GM18858 (cell line): ENCODE data around the gene SCUBE1.

Source experiments
- ATAC-seq: cut with Tn5 transposase; IDR thresholded peaks from one replicate; pipeline ENCODE4 v1.9.1; 2021; ENCODE audit not compliant: unreplicated experiment

SCUBE1 gene

DNA sequence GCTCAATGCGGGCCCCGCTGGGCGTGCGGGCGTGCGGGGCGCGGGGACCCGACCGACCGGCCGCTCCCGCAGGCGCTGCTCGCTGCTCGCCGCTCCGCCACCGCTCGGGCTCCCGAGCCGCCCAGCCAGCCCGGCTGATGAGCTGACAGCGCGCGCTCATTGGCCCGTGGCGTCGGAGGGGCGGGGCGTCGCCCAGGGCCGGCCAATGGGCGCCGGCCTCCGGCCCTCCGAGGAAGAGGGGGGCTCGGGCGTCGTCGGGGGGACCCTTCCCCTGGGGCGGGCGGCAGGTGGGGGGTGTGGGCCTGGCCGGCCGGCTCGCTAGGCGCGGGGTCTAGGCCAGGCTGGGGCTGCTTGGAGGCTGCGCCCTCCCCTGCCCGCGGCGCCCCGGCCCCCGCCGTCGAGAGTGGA, at the start of gene SCUBE1:
SCUBE1 (minus strand) TSS at position 111 of the 408 bp plus-strand sequence. CDS start 111 bp downstream, outside the sequence.
- ATAC-seq, result no peak

DNA sequence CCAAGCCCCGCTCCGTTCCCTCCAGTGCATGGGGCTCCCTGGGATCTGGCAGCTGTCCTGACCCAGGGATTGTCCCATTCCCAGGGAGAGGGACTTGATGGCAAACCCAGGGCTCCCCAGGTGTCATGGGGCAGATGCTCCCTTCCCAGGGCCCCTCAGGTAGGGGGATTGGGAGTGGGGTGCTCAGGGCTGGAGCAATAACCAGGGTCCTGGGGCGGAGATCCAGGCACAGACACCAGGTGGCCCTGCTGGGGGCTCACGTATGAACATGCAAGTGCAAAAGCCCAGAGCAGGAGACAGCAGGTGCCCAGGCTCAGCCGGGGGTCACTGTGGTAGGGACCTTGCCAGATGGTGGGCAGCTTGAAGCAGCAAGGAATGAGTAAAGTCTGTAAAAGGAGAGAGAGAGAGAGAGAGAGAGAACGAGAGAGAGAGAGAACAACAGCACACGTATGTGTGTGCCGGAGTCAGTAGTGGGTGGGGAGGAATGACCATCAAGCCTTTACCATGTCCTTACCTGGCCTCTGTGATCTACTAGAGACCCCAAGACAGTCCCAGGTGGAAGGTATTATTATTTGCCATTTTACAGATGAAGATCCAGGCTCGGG, 49.3 kb upstream of the SCUBE1 start:
- no peak for ATAC-seq

DNA sequence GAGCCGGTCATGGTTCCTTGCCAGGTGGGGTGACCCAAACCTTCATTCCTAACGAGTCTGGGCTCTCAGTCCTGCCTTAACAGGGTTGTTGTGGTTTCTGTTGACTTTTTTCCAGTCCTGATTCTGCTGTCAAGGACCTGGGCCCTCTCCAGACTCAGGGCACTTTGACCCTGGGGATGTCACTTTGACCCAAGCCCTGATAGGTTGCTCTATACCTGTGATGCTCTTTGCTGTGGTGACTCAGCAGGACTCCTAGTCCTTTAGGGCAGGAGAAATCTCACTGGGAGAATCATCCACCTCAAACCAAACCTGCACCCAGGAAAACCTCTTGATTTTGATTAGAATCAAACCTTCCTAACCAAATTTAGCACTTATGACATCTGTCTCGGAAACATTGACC, 48.1 kb upstream of the SCUBE1 start:
- ATAC-seq, result no peak

DNA sequence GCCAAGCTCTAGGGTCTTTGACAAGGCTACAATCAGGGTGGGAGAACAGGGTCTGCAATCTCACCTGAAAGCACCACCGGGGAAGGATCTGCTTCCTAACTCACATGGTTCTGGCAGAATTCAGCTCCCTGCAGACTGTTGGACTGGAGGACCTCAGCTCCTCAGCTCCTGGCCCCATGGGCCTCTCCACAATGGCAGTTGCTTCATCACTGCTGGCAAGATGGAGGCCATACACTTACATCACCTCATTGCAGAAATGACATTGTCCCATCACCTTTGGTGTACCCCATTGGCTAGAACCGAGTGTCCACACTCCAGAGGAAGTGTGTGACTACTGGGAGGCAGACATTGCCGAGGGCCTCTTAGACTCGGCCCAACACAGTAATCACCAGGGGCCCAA, 47.7 kb upstream of the SCUBE1 start:
- no peak for ATAC-seq

DNA sequence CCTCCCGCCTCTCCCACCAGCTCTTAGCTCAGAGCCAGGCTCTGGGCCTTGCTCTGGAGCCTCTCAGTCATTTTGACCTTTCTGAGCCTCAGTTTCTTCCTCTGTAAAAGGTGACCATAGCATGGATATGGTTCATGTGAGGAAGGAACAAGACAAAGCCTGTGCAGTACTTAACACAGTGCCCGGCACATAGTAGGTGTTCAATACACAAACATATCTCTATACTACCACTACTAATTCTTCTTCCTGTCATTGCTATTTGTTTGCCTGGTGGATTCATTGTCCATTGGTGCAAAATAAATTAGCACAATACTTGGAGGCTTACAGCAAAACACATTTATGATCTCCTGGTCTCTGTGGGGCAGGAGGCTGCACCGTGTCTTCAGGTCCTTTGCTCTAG, 47.0 kb upstream of the SCUBE1 start:
- no peak for ATAC-seq

DNA sequence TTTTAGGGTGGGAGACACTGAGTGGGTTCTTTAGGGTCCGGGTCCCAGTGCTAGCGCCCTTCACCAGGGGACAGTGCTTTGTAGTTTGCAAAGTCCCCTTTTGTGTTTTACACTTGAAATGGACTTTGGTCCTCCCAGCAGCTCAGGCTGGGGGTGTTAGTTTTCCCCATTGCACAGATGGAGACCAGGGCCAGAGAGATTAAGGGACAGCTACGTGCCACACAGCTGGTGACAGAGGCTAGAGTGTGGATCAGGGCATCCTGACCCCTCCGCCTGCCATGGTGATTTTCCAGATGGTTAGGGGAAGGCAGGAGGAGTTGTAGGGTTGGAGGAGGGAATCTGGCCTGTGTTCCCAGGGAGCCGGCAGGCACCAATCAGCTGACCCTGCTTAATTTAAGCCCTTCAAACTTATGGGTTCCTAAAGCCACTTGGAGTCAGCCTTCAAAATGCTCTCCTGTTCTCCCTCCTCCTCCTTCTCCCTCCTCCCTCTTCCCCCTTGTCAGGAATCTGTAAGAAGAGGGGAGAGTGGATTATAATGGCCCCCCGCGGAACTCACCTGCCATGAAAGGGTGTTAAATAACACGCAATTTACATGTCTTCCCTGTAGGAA, 46.2 kb upstream of the SCUBE1 start:
- ATAC-seq, result no peak

DNA sequence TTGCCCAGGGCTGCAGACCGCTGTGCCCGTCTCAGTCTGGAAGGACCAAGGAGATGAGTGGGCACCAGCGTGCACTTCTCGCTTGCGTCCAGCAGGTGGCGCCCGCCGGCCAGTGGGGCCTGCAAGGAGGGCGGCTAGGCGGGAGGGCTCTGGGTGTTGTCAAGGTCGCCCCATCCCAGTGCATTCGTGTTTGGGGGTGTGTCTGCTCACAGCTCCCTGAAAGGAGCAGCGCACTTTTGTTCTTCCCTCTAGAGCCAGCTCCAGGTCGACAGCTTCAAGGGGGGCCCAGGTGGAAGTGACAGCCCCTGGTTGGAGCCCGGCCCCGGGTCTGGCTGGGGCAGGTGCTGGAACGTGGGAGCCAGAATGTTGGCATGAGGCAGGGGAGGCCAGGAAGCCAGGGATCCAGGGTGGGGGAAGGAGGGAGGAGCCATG, 45.3 kb upstream of the SCUBE1 start:
- no peak for ATAC-seq

DNA sequence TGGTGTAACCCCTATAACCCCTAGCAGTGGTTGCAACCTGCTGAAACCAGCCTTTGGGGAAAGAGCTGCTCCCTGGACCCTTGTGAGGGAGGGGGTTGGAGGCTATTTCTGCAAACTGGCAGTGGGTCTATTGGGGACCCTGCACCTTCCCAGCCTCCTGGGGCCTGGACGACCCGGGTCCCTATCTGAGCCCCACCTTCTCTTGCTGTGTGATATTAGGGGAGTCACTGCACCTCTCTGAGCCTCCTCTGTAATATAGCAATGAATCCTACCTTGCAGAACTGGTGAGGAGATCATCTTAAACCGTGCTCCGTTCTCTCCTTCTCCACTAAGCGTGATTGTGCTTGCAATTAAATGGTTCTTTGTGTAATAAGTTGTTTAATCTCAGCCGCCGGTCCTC, 44.6 kb upstream of the SCUBE1 start:
- no peak for ATAC-seq

DNA sequence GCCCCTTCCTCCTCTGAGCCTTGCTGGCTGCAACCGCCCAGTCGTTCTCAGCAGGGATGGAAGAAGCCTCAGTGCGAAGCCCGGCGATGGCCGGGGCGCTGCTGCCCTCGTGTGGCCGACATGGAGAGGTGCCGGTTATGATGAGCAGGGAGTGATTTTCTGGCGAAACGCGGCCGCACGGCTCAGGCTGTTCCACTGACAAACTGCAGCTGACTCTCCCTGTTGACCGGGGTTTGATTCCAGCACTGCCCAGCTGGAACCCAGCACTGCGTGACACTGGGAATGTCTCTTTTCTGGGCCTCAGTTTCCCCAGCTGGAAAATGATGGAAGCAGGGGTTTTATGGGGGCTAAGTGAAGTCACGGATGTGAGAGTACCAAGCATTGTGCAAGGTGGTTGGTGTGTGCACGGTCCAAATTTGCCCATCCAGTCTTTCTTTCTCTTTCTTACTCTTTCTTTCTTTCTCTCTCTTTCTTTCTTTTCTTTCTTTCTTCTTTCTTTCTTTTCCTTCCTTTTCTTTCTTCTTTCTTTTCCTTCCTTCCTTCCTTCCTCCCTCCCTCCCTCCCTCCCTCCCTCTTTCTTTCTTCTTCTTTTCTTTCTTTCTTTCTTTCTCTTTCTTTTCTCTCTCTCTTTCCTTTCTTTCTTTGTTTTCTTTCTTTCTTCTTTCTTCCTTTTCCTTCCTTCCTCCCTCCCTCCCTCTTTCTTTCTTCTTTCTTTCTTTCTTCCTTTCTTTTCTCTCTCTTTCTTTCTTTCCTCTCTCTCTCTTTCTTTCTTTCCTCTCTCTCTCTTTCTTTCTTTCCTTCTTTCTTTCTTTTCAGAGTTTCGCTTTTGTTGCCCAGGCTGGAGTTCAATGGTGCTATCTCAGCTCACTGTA, 42.8 kb upstream of the SCUBE1 start:
- ATAC-seq, result no peak

DNA sequence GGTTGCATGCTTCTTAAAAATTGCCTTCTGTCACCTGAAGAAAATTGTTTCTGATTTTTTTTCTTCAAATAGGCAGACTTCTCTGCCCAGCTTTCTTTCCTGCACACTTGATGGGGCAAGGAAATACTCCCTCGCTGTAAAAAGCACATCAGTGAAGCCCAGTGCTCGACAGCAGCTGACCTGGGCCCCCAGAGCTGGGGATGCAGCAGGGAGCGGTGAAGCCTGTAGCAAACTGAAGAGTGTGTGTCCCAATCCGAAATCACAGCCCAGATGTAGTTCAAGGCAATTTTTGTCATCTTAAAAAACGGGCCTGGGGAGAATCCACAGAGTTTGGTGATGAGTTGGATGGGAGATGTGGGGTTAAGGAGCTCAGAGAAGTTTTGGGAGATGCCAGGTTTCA, 41.7 kb upstream of the SCUBE1 start:
- ATAC-seq, result no peak

DNA sequence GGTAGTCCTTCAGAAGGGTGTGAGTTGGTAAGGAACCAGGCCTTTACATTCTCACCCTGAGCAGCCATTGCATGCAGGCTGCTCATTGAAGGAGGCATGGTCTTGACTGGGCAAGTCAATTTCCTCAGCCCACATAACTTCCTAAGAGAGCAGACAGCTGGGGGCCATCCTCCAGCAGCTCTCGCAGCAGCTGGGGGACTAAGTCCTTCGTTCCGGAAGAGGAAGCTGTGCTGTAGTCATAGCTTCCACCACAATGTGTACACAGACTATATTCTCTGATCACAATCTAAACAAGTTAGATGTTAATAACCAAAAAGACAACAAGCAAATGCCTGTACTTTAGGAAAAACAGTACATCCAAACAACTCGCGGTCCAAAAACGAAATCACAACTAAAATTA, 38.5 kb upstream of the SCUBE1 start:
- ATAC-seq, result no peak

DNA sequence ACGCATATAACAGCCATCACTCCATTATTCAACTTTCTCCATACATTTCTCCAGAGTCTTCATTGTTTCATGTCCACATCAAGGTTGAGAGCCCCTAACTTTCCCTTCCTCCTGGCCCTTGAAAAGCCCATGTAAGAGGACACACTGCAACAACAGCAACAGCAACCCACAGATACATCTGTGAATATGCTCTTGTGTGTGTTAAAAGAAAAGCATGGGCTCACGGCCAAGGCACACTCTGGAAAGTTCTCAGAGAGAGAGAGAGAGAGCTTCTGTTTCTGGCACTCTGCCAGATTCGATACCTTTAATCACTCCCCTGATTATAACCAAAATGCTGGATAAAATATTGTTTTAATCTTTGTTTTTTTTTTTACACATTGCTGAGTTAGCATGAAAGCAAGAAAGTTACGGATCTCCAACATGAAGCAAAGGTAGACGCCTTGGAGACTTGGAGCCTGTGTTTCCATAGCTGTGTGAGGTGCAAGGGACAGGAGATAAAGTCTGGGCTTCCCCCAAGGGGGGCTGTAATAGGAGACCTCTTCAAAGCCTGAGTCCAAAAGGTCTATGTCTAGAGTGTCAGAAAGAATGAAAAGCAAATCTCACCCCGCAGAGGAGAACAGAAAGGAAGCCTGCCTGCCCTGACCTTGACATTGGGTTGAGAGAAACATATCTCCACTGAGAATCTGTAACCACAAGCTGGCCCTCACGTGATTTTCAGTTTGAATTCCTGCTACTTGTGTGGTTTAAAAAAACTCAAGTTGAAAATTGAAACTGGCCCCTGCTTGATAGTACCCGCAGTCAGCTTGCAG, 34.9 kb upstream of the SCUBE1 start:
- peak; percentile 35 for ATAC-seq

DNA sequence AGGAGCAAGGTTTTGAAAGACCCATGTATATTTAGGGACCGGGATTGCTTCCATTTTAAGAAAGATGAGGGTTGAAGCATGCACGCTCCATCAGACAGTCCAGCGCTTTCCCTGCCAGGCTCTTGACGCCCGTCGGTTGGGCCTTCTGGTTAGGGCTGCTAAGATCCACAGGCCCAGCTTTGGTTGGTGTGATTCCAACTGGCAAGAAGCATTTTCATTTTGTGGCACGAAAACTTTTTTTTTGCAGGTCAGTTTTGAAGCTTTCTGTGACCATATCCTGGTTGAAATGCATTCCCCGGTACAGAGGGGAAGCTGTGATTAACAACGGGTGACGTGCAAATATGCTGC, 34.4 kb upstream of the SCUBE1 start:
- ATAC-seq, result no peak

DNA sequence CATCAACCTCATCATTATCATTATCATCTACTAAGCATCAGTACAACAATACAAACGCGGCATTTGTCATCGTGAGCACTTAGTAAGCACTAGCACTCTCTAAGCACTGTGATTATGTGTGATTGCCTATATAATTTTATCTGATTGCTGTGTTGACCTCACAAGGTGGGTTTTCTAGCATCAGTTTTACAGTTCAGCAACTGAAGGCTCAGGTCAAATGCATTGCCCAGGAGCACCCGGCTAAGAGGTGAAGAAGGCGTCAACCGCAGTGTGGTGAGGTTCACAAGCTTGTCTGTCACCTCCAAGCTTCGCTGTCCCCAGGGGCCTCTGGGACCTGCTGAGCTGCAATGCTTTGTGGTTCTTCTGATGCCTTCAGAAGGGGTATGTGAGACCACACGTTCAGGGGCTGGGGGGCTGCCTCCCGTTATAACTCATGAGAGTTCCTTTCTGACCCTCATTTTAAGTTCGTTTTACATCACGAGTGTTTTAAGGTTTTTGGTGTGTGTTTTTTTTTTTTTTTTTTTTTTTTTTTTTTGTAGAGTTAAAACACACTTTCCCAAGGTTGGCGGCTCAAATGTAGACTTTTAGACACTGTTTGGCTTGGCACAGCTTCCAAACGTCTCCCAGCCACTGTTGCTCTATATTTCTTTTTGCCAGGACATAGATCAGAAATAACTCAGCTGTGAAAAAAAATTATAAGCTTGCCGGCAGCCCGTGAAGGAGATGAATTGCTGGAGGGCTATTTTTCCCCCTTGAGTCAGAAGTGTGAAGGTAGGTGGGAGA, 33.8 kb upstream of the SCUBE1 start:
- no peak for ATAC-seq

DNA sequence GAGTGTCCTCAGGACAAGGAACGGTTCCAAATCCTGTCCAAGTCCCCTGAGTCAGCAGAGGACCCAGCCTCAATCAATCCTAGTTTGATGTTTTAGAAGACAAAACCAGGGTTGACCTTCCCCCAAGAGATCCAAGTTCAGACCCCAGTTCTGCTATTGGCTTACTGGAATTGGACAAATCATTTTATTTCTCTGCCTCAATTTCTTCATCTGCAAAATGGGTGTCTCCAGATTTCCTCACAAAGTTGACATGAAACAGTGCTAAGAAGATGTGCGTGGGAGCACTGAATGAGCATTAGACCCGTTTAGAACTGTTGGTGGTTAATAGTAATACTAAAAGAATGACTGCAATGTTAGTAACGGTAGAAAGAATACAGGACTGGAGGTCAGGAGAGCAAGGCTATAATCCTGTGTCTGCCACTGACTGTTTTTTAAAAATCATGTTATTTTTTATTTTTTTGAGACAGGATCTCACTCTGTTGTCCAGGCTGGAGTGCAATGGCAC, 32.8 kb upstream of the SCUBE1 start:
- no peak for ATAC-seq

DNA sequence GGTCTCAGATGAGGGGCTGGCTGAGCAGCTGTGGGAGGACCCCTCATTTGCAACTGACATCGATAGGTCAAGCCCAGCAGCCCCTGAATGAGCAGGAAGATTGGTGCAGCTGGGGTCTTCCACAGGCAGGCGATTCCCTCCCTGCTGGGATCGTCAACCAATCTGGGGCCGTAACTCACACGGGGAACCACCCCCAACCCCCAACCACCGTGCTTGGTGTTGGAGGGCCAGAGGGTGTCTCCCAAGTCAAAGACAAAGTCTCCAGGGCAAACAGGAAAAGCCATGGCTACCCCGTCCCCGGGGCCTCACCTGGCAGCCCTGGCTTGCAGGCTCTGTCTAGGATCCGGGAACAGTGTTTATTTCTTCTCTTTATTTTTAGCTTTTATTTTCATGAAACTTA, 26.9 kb upstream of the SCUBE1 start:
- no peak for ATAC-seq

DNA sequence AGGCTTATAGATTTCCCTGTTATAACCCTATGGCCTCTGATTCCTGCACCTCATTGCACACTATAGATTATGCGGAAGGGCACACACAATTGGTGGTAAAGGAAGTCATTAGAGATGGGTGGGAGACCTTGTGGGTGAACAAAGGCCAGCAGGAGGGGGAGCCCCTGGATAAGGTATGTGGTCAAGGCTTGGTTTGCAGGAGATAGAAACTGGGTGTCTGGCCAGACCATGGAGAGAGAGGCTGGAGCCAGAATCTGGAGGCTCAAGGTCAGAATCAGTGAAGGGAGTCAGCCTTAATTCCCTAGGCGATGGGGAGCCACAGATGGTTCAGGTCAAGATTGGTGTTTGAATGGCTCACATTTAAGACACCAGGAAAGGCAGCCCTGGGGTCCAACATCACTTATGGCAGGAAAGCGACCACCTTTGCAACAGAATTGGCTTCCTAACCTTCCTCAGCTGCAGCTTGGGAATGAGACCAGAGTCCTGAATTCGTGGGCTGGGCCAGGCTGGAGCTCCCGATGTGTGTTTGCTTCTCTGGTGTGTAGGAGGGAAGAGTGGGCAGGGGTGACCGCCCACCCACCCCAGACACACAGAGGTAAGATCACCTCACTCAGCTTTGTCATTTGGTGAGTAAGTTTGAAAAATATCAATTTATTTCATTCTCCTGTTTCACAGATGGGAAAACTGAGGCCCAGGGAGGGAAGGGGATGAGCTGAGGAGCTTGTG, 22.7 kb upstream of the SCUBE1 start:
- no peak for ATAC-seq

DNA sequence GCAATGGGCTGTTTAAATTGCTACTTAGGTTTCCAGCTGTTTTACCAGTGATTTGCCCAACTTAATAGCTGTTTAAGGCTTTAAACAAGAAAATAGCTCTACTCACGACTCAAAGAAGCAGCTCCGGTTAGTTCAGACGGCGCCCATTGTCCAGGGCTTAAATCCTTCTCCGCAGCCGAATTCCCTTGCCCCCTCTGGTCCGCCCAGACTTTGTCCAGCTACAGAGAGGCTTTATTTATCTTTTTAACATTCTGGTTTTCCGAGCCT, 20.9 kb upstream of the SCUBE1 start:
- no peak for ATAC-seq

DNA sequence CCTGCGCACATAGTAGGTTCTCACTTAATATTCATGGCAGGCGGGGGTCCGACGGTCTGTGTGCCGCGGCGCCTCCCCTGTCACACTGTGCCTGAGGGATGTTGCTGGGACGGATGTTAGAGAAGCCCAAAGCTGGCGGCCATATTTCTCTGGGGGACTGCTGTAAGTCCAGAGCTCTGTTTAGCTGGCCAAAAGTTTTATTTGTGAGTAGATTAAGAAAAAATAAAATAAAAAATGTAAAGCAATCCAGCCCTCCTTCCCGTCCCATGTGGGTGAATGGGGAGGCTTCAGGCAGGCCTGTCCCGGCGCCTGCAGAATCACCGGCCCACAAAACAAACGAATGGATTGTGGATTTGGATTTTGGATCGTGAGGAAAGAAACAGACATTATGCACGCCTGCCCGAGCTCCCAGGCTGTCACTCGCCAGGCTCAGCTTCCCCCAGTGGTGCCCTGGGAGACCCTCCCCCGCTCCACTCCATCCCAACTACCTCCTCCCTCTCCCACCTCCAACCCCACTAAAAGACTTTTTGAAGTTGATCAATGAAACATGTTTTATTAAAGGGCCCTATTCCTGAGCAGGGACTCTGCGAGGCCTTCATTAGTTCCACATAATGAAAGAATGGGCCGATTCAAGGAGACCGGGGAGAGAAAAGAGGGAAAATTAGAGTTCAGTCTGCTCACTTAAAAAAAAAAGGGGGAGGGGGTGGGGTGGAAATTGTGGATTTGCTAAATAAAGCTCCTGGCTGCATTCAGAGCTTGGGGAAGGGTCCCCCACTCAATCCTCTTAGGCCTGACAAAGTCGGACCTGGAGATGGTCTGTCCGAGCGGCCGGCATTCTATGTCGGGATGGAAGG, 20.4 kb upstream of the SCUBE1 start:
- no peak for ATAC-seq
